AG04450 (cell line): Measurements from ENCODE around the gene SH3GL2. TPM values are rescaled to one million over a fixed set of nuclear protein-coding genes. Genes with fewer than 3 reads are reported as not detected.

Source experiments
- CTCF ChIA-PET: fragments of 300-600, 350-600 bp; formaldehyde crosslinking; extraction: SDS; loops from one replicate; lab custom pipeline; 2022; ENCODE audit warnings: antibody characterized with exemption, inconsistent platforms; lab: Charles Lee
- POLR2A ChIA-PET: fragments of 350-600 bp; formaldehyde crosslinking; extraction: SDS; loops from one replicate; lab custom pipeline; 2021; ENCODE audit warnings: antibody characterized with exemption, inconsistent platforms; lab: Yijun Ruan, JAX
- DNase-seq: peaks from one replicate; pipeline ENCODE4 v3.0.0-alpha.2; 2011; ENCODE audit warnings: low read depth, low spot score
- H3K27ac ChIP-seq: one replicate; pipeline ENCODE4 v1.5.1; 2012; ENCODE audit warnings: low read depth, low read length, control low read depth
- H3K27me3 ChIP-seq: one replicate; pipeline ENCODE4 v1.6.0; 2012; ENCODE audit warnings: low read length; ENCODE audit not compliant: control insufficient read depth, insufficient read depth
- H3K4me3 ChIP-seq: 2 replicates; pipeline ENCODE4 v1.5.1; 2011; ENCODE audit warnings: mild to moderate bottlenecking, low read depth, low read length, control low read depth
- H3K9me3 ChIP-seq: 2 replicates; pipeline ENCODE4 v1.5.1; 2012; ENCODE audit warnings: low read length; ENCODE audit not compliant: control insufficient read depth, insufficient read depth
- polyA plus RNA-seq: library from polyadenylated mRNA; depleted of rRNA; stranded (reverse); fragments of >200 nt; gene quantifications from 2 replicates; pipeline ENCODE4 v1.2.3, GENCODE V29; 2011
- TF ChIP-seq, protein P1 (sequence below): IDR thresholded peaks from 2 replicates; pipeline ENCODE4 v1.5.1; 2011; ENCODE audit warnings: low read depth, low read length, control low read depth, inconsistent platforms

SH3GL2 gene
- polyA plus RNA-seq, 1 experiment, result 0.04 TPM

GRCh38 chr9:17783227-17783626 is 204.4 kb downstream of the SH3GL2 start:
- Histone ChIP-seq H3K9me3 (no peaks in the 10 kb centered on the region), H3K27me3 (peaks cover 2% of the 10 kb centered on the region), H3K27ac (no peak overlapping the region), H3K4me3 (no peak overlapping the region)
- no peak for DNase-seq
- ChIA-PET CTCF (interaction anchor here (1.1 kb wide), 1 partner anchor 251 kb away, joined by 3 read pairs; no protein-coding TSS in a partner anchor), POLR2A (no interaction called here)
- TF ChIP-seq, protein P1, sequence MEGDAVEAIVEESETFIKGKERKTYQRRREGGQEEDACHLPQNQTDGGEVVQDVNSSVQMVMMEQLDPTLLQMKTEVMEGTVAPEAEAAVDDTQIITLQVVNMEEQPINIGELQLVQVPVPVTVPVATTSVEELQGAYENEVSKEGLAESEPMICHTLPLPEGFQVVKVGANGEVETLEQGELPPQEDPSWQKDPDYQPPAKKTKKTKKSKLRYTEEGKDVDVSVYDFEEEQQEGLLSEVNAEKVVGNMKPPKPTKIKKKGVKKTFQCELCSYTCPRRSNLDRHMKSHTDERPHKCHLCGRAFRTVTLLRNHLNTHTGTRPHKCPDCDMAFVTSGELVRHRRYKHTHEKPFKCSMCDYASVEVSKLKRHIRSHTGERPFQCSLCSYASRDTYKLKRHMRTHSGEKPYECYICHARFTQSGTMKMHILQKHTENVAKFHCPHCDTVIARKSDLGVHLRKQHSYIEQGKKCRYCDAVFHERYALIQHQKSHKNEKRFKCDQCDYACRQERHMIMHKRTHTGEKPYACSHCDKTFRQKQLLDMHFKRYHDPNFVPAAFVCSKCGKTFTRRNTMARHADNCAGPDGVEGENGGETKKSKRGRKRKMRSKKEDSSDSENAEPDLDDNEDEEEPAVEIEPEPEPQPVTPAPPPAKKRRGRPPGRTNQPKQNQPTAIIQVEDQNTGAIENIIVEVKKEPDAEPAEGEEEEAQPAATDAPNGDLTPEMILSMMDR, result no peak

DNA sequence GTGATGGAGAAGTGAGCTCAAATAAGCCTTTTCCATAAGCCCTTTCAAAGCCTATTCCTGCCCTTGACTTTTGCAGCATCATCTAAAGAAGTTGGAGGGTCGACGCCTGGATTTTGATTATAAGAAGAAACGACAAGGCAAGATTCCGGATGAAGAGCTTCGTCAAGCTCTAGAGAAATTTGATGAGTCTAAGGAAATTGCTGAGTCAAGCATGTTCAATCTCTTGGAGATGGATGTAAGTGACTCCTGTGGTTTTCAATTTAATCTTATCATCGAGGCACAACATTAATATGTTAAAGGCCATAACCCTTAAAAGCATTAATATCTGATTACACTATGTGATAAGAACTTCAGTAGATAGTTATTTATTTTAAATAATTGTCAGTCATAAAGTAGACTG is 210.4 kb downstream of the SH3GL2 start:
- ChIA-PET CTCF (interaction anchor here (1.3 to 5.0 kb wide), 2 partner anchors 22 to 257 kb away, joined by 4 to 33 read pairs; no protein-coding TSS in a partner anchor), POLR2A (no interaction called here)
- no peak for DNase-seq
- Histone ChIP-seq H3K4me3 (no peak overlapping the region), H3K27ac (no peak overlapping the region), H3K27me3 (peaks cover 2% of the 10 kb centered on the region), H3K9me3 (no peaks in the 10 kb centered on the region)
- TF ChIP-seq, protein P1, result no peak

DNA sequence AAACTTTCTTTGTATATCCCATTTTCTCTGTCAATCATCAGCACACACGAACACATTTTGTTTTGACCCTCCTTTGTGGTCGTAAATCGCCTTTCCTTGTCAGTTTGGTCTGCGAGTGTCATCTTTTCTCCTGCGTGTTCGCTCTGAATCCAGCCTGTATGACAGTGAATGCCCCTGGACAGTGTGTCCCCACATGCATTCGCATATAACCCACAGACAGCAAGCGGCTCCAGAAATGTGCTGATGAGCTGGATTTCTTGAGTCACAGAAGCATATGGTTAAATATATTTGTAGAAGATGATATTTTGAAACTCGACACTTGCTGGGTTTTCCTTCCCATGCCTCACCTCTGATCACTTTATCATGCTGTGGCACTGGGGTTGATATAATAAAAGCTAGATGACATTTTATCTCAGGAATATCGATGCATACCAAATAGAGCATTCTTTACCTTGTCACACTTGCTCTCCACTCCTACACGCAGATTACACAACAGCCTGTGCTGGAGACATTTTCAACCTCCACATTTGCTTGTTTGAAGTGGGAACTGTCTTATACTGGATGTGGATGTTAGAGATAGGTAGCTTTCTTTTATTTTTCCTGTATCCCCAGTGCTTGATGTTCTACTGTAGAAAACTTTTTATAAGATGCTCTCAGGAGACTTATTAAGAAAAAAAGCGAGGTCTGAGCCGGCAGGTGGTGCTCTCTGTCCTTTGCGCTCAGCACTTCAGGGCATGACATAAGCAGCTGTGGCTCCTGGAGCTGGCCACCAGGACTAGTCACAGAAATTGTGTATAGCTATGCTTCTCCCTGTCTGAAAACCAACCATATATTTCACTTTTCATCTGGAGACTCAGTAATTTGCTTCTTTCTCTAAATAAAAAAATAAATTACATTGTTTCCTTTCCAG is 215.1 kb downstream of the SH3GL2 start:
- POLR2A ChIA-PET, result no interaction called here
- H3K4me3 ChIP-seq, result no peak overlapping the region
- no peak overlapping the region for H3K27ac ChIP-seq
- no peaks in the 10 kb centered on the region for H3K27me3 ChIP-seq
- CTCF ChIA-PET, result interaction anchor here (0.7 to 0.8 kb wide), 3 partner anchors 9 to 420 kb away, joined by 3 read pairs; no protein-coding TSS in a partner anchor
- no peaks in the 10 kb centered on the region for H3K9me3 ChIP-seq
- TF ChIP-seq, protein P1, result no peak
- DNase-seq, result no peak

DNA sequence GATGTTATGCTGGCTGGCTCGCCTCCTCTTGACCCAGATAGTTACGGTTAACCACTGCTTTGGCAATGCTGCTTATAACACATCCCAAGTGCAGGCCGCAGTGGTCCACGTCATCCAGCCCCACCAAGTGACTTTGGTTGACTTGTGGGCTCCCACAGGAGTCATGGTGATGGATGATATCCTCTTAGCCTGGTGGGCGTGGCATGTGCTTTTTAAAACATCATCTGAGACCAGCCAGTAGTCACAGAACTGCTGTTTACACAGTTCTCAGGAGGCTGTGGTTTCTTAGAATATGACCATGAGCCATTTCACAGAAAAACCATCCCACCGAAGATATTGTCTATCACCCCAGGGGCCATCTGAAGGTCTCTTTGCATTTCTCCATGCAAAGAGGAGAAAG is 216.9 kb downstream of the SH3GL2 start:
- DNase-seq, result no peak
- no peak overlapping the region for H3K4me3 ChIP-seq
- POLR2A ChIA-PET, result no interaction called here
- CTCF ChIA-PET, result interaction anchor here (2.9 kb wide), 1 partner anchor 15 kb away, joined by 11 read pairs; no protein-coding TSS in a partner anchor
- no peak overlapping the region for H3K27ac ChIP-seq
- H3K27me3 ChIP-seq, result no peaks in the 10 kb centered on the region
- no peaks in the 10 kb centered on the region for H3K9me3 ChIP-seq
- TF ChIP-seq, protein P1, result no peak

DNA sequence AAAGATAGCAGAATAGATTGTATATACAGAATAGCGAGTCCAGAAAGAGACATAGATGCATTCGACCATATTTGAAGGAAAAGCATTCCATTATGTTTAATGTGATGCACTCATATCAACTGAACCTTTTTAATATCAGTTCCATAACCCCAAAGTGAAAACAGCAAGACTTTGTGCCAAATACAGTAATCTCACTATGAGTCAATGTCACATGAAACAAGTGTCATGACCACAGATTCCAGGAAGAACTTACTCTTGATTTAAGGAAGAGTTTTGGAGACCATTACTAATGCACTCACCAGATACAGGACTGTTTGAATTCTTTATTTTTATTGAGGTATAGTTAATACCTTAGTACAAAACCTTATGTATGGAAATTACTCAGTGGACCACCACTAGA is 220.5 kb downstream of the SH3GL2 start:
- no peaks in the 10 kb centered on the region for H3K27me3 ChIP-seq
- CTCF ChIA-PET, result interaction anchor here (0.7 to 5.5 kb wide), 4 partner anchors 52 to 415 kb away, joined by 4 to 81 read pairs (median 8); no protein-coding TSS in a partner anchor
- no peak for DNase-seq
- POLR2A ChIA-PET, result no interaction called here
- no peaks in the 10 kb centered on the region for H3K9me3 ChIP-seq
- no peak overlapping the region for H3K27ac ChIP-seq
- TF ChIP-seq, protein P1, result no peak
- no peak overlapping the region for H3K4me3 ChIP-seq
